K562 treated with DMSO at 1 percent for 12 hours (cell line): ENCODE results near the gene RASD2. TPM values are rescaled to one million over a fixed set of nuclear protein-coding genes. Genes with fewer than 3 reads are reported as not detected.

ENCODE experiments used
- total RNA-seq: library from RNA; unstranded; fragments of 300-600 nt; gene quantifications from 2 replicates; pipeline ENCODE4 v1.2.3, GENCODE V29; 2022; ENCODE audit not compliant: insufficient read depth

The RASD2 gene, protein sequence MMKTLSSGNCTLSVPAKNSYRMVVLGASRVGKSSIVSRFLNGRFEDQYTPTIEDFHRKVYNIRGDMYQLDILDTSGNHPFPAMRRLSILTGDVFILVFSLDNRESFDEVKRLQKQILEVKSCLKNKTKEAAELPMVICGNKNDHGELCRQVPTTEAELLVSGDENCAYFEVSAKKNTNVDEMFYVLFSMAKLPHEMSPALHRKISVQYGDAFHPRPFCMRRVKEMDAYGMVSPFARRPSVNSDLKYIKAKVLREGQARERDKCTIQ
- total RNA-seq: 0.22 TPM in 1 of 2 replicates, not detected in the other

DNA sequence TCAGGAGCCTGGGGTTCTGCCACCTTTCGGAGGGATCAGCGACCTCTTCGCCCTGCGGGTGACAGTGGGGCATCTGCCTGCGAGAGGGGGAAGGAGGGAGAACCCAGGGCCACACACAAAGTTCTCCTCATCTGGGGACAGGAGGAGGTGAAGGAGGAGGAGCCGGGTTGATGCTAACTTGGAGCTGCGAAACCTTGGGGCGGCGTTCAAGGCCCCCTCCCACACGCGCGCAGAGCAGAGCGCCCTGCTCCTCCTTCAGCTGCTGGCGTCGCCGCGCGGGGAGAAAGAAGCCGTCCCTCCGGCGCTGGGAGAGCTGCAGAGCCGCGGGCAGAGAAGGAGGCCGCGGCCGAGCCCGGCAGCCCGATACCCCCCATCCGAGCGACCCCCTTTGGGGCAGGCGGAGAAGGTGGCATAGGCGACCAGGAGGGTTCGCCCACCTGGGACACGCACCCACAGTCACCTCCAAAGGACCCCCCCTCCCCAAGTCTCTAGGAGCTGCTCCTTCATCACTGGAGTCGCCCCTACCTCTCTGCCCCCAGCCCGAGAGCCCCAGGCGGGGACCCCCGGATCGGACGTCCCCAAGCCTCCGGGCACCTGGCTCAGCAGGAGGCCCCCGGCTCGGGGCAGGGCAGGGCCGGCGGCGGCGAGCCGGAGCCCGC, at the start of gene RASD2:
Gene RASD2 (plus strand): TSS at position 237 of the 659 bp plus-strand sequence. CDS start 5,979 bp downstream, outside the sequence.

Other genes starting within 250 kb of the RASD2 start
- gene TOM1, start 240.9 kb upstream of the RASD2 start, total RNA-seq: 44.6 and 47.9 TPM in 2 replicates
- gene HMOX1, start 159.7 kb upstream of the RASD2 start, total RNA-seq: not detected in 2 replicates
- 85.1 and 94.8 TPM in 2 replicates for gene MCM5, start 140.7 kb upstream of the RASD2 start, total RNA-seq
- not detected in 2 replicates for gene MB, start 76.5 kb downstream of the RASD2 start, total RNA-seq
- gene APOL6, start 107.6 kb downstream of the RASD2 start, total RNA-seq: 3.9 and 11.7 TPM in 2 replicates
- gene APOL5, start 177.0 kb downstream of the RASD2 start, total RNA-seq: not detected in 2 replicates